Activated CD4-positive, CD25-positive, alpha-beta regulatory T cell treated with anti-CD3 and anti-CD28 coated beads, Interleukin-2, amount 50 U/mL, for 24 hours (primary cell): ENCODE measurements around the gene LY9.

Experiments used
- ATAC-seq, 2 donors: fragments of 150-1000 bp; cut with Tn5 transposase; one replicate each; pipeline ENCODE4 v1.10.0; 2021; ENCODE audit warnings: mild to moderate bottlenecking in 1 of 2, moderate library complexity in 1 of 2

The LY9 gene

DNA sequence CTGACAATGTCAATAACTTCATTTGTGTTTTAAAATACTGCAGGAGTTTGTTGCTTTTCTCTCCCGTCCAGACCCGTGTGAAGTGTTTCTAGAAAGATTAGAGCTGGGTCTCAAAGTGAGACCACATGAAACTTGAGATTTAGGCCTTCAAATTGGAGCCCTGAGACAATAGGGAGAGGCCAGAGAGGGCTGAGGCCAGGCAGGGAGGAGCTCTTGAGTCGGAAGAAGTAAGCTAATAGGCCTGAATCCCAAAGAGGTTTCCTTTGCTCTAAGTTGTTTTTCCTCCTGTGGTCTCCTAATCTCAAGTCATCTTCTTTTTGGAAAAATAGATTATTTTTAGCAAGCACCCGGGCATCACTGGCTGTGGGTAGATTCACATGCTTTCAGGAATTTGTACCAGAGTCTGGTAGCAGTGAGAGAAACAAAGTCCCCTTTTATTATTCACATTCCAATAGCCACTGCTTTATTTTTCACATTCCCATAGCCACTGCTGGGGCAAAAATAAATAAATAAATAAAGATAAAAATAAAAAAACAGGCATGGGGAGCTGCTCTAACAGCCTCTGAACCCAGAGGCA lies 41.1 kb downstream of the LY9 start:
- ATAC-seq, result no peak

- ATAC-seq, result peak; percentile 88 to 92
Measured at GRCh38 chr1:160837558-160838205, 41.7 kb downstream of the LY9 start.

DNA sequence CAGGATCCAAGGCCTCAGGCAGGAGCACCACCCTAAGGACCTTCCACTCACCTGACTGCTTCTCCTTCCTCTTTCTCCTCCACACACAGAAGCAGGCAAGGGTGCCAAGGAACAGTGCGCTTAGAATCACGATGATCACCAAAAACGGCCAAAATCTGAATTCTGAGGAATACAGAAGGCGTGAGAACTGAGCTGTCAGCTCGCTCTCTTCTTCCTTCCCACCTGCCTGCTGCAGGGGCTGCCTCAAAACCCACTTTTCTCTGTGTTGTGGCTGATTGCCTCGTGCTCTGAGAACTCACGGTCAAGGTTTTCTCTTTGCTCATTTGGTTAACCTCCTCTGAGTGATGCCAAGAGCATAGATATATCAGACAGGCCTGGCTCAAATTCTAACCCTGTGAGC lies 42.9 kb downstream of the LY9 start:
- no peak for ATAC-seq

DNA sequence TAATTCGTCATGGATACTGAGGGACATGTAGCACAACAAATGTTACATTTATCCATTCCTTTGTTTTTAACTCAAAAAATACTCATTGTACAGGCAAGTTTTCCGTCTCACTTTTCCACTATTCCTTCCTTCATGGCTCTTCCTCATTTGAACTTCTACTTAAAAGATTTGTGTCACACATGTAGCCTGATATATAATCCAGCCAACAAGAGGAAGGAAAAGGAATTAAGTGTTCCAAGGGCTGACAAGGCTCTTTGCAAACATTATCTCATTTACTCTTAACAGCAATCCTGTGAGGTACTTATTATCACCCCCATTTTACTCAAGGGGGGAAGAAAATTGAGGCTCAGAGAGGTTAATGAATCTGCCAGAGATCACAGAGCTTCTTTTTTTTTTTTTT lies 43.8 kb downstream of the LY9 start:
- no peak for ATAC-seq

- ATAC-seq, result no peak
Measured at GRCh38 chr1:160841079-160841478, 45.1 kb downstream of the LY9 start.

GRCh38 chr1:160844447-160845232 lies 48.7 kb downstream of the LY9 start:
- ATAC-seq, result no peak

- no peak for ATAC-seq
Measured at GRCh38 chr1:160846281-160846680, 50.3 kb downstream of the LY9 start.

DNA sequence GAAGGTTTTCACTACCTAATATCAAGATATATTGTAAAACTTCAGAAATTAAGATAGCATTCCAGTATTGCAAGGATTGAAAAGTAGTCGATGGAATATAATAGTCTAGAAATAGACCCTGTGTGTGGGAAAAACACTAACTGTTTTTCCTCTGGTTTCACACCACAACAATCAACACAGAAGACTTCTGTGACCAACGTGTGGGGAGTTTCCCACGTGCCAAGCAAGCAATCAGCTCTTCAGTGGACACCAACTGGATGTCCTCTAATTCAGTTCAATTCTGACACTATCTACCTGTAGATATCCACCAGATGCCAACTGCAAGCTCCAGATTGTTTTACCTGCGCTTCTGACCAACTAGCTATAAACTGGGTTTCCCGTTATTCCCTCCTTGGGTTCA lies 54.6 kb downstream of the LY9 start:
- no peak for ATAC-seq

- ATAC-seq, result no peak
Measured at GRCh38 chr1:160850993-160851392, 55.0 kb downstream of the LY9 start.

DNA sequence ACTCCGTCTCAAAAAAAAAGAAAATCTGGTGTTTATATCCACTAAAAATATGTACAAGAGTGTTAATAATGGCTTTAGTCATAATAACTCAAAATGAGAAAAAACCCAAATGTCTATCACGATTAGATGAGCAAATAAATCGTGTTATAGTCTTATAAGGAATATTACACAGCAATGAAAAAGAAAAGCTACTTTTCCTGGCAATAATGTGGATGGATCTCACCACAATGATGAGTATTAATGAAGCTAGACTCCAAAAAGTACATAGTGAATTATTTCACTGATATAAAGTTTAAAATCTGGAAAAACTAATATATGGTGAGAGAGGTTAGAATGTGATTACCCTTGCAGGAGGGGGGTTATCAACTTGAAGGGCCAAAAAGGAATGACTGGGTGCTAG lies 57.0 kb downstream of the LY9 start:
- ATAC-seq, result no peak

DNA sequence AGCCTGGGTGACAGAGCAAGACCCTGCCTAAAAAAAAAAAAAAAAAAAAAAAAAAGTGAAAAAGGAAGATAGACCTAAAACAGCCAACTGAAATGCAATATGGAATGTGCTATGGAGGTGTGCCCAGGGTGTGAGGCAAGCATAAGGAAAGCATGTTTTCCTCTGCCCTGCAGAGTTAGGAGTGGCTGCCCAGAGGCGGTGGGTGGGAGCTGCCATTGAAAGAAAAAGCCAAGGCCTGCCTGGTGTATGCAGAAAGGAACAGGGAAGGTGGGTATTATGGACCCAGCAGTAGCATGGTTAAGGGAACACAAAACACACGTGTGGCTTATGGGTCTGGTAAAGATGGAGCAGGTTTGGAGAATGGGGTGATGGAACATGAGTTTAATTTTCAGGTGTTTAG lies 57.8 kb downstream of the LY9 start:
- no peak for ATAC-seq

- no peak for ATAC-seq
Measured at GRCh38 chr1:160855181-160855981, 59.4 kb downstream of the LY9 start.

- no peak for ATAC-seq
Measured at GRCh38 chr1:160858097-160858496, 62.1 kb downstream of the LY9 start.

DNA sequence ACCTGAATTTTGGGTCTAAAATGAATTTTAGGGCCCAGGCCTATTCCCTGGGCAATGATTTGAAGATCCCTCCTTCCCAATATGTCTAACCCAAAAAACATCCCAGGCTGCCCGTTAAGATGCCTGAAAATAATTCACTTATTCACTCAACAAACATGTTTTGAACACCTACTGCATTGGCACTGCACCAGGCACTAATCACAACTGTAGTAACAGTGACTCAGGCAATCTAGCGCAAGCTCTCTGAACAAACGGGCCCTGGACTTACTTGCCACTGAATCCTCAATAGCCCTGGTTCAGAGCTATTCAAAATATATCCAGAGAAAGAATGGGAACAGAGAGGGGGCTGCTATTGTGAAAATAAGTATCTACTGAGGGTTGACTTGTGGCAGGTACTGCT lies 62.5 kb downstream of the LY9 start:
- no peak for ATAC-seq

- ATAC-seq, result no peak
Measured at GRCh38 chr1:160859166-160859565, 63.2 kb downstream of the LY9 start.

DNA sequence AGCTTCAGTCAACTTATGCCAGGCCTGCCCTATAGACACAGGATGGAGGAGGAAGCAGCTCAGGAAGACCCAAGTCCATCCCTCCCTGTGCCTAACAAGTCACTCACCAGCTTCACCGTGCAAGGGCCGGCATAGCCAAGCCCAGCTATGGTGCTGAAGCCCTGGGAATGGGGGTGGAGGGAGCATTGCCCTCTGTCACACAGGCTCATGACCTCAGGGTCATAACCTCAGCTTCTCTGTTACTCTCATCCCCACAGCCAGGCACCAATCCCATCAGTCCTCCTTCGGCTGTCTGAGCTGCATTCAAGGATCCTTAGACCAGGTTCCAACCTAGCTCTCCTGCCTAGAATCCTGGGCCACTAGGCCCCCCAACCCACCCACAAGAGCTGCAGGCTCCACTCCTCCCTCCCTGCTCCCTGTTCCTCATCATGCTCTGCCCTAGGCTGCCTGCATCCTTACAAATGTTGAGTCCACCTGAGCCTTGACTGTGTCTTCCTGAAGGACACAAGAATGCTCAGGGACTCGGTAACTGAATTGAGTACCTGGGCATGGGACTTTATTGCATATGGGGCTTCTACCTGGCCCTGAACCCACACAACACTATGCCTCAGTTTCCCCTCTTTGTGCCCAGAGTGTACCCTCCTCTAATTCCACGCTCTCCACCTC lies 65.0 kb downstream of the LY9 start:
- ATAC-seq, result no peak

DNA sequence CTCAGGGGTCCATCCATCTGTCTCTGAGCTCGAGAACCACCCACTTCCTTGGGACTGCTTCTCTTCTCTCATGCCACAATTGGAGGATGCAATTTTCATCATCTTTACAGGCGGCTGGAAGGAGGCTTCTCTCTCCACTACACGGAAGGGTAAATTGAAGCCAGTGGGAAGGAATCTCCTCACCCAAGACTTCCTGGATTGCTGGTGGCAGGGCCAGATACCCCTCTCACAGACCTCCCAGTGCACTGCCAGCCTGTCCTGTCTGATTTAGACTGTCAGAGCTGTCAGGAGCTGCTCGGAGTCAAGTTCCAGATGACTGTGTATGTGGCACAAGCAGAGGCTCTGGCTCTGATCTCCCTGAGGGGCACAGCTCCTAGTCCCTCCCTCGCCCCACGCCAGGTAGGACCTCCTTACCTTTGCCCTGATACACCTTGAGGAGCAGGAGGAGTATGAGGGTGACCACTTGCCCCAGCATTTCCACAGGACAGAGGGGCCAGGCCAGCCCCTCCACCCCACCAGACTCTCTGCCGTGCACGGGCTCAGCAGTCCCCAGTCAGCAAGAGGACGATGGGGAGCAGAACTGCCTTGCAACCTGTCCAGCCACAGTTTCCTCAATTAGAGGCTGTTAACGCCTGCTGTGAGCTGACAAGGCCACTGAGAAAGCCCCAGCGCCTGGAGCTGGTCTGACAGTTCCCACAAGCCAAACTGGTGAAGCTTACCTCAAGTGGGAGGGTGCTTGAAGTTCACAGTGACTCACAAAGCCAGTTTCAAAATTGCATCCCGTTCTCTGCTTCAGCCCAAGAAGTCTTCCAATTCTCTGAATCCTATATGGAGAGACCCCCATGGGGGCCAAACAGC lies 66.5 kb downstream of the LY9 start, which contains the start of gene CD244:
Gene CD244, minus strand, starts transcription at position 685 of the 858 bp plus-strand sequence. Its CDS starts 210 bp downstream, at position 475.
- ATAC-seq, result peak; percentile 61 to 82

DNA sequence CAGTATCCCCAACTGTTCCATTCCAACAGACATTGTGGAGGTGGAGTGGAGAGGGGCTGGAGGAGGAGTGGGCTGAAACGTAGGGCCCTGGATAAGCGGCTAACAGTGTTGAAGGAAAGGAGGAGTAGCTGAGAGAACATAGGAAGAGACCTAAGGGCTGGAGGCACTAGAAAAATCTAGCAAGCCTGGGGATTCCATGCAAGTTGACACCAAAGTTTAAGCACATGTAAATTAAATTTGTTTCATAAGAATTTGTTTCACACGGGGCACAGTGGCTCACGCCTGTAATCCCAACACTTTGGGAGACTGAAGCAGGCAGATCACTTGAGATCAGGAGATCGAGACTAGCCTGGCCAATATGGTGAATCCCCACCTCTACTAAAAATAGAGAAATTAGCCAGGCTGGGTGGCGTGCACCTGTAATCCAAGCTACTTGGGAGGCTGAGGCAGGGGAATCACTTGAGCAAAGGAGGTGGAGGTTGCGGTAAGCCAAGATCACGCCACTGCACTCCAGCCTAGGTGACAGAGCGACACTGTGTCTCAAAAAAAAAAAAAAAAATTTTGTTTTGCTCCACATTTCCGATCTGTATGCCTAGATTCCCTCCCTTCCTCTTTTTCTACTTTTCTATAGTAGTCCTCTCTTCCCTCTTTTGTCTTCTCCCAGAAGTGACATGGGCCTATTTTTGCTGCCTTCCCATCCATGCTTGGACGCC lies 67.2 kb downstream of the LY9 start:
- no peak for ATAC-seq

- no peak for ATAC-seq
Measured at GRCh38 chr1:160863774-160864131, 67.8 kb downstream of the LY9 start.

- no peak for ATAC-seq
Measured at GRCh38 chr1:160864173-160864572, 68.2 kb downstream of the LY9 start.

- ATAC-seq, result no peak
Measured at GRCh38 chr1:160865337-160865736, 69.4 kb downstream of the LY9 start.
